Astrocyte (in vitro differentiated cells and primary cell): ENCODE data around the gene IMP4.

Experiments
- CTCF ChIP-seq: IDR thresholded peaks from 2 replicates; pipeline ENCODE4 v1.5.1; 2011; ENCODE audit warnings: low read depth, mild to moderate bottlenecking, inconsistent platforms, low read length, moderate library complexity; ENCODE audit not compliant: insufficient read depth
- EZH2 ChIP-seq: IDR thresholded peaks from 2 replicates; pipeline ENCODE4 v1.6.1; 2012; ENCODE audit warnings: mild to moderate bottlenecking, low read length, inconsistent platforms; ENCODE audit not compliant: insufficient read depth

GRCh38 chr2:130391058-130391871, 48.6 kb downstream of the IMP4 start:
- TF ChIP-seq CTCF (no peak), EZH2 (no peak)
